Activated CD4-positive, alpha-beta T cell treated with anti-CD3 and anti-CD28 coated beads for 24 hours (primary cell): ENCODE measurements around the gene P2RX2.

Experiments used
- DNase-seq, 2 donors: peaks; one replicate each; pipeline ENCODE4 v3.0.0-alpha.2; 2020; ENCODE audit warnings: low read depth in 2 of 2

P2RX2 gene

DNA sequence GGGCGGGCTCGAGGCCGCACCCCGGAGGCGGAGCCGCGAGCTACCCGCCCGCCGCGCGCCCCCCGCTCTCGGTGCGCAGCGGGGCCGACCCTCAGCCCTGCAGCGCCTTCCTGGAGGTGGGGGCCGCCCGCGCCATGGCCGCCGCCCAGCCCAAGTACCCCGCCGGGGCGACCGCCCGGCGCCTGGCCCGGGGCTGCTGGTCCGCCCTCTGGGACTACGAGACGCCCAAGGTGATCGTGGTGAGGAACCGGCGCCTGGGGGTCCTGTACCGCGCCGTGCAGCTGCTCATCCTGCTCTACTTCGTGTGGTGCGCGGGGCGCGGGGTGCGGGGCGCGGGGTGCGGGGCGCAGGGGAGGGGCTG is at the start of gene P2RX2:
Gene P2RX2, plus strand, starts transcription at position 94 of the 361 bp plus-strand sequence. Its CDS starts 41 bp downstream, at position 135.
- DNase-seq: no peak

DNA sequence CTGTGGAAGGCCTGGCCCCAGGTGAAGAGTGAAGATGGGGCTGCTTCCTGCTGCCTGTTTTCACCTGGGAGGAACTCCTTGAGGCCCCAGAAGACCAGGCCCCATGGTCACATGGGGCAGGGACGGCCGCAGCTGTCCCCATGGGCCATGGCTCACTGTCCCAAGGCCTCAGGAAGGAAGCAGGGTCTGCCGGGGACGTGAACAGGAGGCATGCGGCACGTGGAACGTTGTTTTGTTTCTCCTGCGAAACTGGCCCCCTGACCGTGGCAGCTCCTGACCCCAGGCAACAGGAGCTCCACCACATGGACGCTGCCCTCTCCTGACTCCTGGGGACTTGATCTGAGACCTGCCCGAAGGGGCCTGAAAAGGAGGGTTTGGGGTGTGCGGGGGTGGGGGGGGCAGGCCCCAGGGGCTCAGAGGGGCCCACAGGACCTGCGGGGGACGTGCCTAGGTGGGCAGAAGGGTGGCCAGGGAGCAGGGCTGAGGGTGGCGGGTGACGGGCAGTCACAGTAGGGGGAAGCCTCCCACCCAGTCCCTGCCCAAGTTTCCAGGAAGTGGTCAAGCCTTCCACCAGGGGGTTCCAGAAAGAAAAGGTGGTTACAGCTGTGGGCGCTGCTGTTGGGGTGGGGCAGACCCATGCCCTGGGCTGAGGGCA is 49.6 kb upstream of the P2RX2 start:
- no peak for DNase-seq

DNA sequence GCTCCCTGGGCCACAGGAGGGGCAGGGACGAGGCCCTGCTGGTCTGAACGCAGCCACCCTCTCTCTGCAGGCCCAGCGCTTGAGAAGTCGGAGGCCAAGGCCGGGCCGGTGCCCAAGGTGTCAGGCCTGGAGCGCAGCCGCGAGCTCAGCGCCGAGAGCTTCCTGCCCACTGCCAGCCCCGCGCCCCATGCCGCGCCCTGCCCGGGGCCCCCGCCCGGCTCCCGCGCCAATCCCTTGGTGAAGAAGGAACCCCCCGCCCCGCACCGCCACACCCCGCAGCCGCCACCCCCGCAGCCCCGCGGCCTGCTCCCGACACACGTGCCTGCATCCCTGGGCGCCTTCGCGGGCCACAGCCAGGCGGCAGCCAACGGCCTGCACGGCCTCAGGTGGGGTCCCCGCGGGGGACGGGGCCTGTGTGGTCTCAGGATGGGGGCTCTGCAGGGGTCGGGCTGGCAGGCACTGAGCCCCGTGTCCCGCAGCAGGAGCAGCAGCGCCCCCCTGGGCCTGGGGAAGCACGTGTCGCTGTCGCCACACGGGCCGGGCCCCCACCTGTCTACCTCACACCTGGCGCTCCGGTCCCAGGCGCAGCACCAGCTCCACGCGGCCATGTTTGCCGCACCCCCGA is 48.6 kb upstream of the P2RX2 start:
- no peak for DNase-seq

DNA sequence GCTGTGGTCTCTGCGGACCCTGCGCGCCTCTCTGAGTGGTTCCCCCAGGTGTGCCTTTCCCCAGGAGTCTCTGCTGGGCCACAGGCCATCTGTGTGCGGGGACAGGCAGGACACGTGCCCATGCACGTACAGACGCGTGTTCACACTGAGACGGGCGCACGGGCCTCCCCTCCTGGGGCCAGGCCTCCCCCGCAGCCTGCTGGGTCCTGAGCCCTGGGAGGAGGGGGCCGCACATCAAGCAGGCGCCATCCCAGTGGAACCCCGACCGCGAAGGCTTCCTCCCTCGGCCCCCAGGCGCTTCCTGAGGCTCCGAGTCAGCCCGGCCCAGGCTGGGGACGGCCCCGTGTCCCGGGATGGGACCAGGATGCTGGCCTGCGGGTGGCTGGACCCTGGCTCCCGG is 47.9 kb upstream of the P2RX2 start:
- no peak for DNase-seq

DNA sequence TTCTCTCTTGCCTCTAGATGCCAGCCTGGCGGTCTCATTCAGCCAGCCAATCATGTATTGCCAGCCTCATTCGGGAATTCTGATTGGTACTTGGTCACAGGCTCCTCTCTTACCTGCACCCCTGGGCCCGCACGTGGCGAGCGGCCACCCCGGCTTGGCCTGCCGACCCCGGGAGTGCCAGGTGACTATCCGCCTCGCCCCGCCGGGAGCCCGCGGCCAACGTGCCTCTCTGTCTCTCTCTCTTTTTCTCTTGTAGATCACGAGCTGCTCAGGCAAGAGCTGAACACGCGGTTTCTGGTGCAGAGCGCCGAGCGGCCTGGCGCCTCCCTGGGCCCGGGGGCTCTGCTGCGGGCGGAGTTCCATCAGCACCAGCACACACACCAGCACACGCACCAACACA is 47.5 kb upstream of the P2RX2 start:
- no peak for DNase-seq

DNA sequence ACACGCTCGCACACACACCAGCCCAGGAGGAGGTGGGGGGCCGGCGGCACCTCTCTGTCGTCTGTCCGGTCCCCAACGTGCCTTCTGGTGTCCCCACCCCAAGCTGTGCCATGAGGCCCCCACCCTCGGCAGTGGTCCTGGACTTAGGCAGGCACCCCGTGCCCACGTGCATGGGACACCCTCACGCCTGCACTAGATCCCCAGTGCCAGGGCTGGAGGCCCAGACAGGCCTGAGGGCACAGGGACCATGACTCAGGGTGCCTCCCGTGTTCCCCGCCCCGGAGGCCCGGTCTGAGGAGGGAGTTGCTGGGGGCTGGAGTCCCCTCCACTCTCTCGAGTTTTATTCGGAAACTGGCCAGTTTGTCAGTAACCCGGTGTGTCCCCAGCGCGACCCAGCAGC is 47.0 kb upstream of the P2RX2 start:
- DNase-seq: no peak

DNA sequence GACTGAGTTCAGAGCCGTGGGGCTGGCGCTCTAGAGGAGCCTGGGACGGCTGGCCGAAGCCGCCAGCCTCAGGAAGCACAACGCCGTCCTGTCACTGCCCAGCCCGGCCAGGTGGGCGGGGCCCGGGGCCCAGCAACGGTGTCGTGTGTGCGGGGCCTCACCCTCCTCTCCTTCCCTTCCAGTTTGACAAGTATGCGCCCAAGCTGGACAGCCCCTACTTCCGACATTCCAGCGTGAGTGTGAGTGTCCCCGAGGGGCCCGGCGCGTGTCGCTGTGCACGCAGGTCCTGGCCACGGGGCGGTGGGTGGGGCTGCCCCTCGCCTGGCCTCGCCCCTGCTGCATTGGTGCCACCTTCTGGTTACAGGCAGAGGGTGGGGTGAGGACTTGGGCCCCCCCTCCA is 46.5 kb upstream of the P2RX2 start:
- DNase-seq: no peak

DNA sequence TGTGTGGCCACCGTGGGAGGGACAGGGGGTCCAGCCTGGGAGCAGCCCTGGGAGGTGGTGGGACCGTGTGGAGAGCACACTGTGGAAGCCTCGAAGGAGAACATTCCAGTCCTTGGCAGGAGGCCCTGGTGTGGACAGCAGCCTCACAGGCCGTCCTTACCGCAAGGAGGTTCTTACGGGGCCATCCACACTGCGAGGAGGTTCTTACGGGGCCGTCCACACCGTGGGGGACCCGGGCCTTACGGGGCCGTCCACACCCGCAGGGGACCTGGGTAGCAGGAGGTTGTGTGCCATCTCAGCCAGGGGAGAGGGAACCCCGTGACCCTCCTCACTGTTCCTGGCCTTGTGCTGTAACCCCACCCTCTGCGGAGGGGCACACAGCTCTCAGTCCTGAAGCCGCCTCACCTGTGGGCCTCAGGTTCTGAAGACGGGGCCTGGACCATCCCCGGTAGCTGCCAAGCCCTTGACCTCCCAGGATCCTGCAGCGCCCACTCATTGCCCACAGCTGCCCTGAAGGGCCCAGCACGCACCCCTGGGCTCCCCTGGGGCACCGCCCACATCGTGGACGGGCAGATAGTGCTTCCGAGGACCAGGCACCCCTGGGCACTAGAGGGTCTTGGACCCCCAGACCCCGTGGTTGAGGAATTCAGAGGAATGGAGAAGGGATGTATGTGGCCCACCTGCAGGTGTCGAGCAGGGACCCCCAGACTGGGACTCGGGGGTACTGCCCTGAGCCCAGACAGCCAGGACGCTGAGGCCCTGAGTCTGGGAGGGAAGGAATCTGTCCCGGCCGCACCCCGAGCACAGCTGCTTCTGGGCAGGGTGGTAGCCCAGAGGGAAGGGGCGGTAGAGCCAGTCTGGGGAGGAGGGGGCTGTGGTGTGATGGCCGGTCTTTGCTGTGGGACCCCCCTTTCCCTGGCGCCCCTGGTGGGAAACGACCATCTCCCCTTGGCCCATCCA is 45.5 kb upstream of the P2RX2 start:
- no peak for DNase-seq

DNA sequence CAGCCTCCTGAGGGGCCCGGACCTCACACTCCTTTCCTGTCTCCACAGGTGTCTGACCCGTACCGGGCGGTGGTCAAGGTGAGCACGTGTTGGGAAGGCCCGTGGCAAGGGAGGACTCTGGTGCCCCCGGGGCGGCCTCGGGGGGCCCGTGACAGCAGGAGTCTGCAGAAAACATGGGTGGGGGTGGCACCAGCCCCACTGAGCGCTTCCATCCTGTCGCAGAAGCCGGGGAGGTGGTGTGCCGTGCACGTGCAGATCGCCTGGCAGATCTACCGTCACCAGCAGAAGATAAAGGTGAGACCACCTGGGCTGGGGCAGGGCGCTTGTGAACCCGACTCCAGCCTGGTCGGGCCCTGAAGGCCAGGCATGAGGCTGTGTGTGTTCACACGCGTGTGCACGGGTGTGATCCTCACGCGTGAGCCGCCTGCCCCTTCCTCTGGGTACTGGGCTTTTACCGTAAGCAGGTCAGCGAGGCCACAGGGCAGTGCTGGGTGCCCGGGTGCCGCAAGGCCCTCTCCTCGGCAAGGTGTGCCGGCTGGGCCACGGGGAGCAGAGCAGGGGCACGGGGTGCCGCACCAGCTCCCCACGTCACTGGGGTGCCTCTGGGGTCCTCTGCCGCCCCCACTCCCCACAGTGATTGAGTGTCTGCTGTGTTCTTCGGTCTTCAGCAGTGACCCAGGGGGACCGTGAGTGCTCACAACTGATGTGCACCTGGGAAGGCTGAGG is 44.1 kb upstream of the P2RX2 start:
- no peak for DNase-seq

DNA sequence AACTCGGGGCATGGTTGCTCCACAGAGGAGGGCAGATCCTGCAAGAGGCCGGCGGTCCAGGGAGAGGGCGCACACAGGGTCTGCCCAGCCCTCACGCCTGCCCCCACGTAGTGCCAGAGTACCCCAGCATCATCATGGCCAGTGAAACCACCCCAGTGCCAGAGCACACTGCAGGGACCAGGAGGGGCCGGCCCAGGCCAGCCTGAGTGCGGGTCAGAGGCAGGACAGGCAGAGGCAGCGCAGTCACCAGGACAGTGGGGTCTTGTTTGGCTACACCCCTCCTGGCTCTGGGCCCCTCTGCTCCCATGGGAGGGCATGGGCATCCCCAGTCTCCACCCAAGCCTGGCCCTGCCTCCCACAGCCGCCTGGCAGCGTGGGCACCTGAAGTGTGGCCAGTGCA is 42.9 kb upstream of the P2RX2 start:
- DNase-seq: no peak

DNA sequence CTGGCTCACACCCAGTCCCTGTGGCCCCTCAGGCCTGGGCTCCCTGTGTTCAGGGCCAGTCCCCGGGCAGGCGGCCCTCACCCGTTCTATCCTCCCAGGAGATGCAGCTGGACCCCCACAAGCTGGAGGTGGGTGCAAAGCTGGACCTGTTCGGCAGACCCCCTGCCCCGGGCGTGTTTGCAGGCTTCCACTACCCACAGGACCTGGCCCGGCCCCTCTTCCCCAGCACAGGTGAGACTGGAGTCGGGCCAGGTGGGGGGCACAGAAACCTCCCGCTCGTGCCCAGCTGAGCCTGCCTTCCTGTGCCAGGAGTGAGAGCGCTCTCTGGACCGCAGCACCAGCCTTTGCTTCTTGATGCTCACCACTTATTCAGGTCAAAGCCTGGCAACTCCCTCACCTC is 41.9 kb upstream of the P2RX2 start:
- DNase-seq: no peak

DNA sequence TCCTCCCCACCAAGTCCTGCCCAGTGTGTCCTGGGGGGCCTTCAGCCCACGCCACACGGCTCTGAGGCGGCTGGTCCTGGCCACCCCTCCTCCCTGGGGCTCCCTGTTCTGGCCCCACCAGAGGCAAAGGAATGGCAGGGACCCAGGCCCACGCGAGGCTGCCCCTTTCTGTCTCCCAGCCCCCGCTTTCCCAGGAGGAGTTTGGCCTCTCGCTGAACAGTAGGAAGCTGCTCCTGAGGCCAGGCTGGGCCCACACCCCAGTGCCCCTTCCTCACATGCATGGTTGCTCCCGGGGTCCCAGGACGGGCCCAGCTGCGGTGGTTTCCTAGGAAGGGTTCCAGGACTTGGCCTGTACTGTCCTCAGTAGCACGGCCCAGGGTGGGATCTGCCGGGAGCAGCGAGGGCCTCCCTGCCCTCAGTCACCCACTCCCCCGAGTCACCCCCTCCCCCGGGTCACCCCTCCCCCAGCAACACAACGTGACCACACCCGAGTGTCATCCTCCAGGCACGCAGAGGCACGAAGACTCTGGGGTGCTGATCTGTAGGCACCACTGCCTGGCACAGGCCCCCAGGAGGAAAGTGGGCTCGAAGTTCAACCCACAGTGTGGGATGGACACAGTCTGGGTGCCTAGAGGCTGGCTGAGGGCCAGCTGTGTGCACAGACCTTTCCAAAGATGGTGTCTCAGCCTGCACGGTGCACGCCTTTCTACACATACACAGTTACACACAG is 41.2 kb upstream of the P2RX2 start:
- DNase-seq: no peak

DNA sequence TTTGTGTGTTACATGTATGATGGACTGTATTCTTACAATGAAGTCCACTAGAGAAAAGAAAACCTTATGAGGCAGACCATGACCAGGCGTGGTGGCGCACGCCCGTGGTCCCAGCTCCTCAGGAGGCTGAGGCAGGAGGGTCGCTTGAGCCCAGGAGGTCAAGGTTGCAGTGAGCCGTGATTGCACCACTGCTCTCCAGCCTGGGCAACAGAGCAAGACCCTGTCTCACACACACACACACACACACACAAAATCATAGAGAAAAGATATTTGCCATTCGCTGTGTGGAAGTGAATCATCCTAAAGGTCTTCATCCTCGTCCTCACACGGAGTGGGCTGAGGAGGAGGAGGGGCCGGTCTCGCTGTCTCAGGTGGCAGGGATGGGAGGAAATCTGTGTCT is 40.5 kb upstream of the P2RX2 start:
- DNase-seq: no peak

DNA sequence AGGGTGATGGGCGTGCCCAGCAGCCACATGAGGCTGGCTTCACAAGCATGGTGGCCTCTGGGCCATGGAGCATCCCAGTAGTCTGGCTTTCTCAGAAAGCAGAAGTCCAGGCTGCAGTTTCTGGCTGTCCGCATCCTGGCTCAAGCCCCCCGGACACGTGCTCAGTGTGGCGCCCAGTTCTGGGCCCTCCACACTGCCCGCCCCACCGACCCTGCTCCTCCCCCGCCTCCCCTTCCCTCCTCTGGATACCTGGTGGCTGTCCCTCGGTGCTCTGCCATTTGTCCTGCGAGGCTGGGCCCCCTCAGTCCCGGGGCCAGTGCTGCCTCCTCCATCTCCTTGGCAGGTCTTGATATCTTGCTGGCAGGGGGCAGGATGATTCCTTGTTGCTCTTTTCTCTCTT is 39.8 kb upstream of the P2RX2 start:
- no peak for DNase-seq

DNA sequence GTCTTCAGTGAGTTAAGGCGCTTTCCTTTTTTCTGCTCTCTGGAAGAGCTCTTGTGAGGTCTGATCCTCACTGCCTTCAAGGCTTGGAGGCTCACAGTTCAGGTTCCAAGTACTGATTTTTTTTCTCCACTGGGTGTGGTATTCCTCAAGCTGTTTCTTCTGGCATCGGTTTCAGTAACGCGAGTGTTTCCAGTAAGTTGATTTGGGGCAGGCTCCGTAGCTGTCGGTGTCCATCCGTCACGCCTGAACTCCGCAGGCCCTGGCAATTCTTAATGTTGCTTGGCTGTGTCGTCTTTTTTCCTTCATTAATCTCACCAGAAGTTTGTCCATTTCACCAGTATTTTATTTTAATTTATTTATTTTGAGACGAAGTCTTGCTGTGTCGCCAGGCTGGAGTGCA is 38.8 kb upstream of the P2RX2 start:
- DNase-seq: no peak

DNA sequence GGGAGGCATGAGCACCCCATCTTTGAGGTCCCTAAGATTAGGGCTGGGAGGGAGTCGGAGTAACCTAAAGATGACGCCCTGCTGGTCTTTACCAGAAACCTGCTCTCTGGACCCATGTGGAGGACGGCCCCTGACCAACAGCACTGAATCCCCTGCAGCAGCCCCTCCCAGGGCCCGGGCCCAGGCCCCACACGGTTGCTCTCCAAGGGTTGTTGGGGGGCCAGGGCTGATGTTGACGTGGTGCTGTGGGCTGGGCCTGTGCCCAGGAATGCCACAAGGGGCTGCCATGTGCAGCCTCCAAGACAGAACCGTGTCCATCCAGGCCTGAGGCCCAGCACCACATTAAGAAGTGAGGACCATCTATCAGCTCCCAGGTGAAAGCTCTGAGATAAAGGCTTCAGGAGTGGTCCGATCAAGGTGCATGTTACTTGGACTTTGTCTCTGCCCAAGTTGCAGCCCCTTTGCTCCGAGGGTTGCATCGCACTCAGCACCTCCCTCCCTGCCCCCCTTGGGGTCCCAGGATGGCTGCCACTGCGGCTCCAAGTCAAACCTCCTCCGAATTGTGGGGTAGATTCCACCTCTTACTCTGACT is 37.8 kb upstream of the P2RX2 start:
- DNase-seq: no peak

DNA sequence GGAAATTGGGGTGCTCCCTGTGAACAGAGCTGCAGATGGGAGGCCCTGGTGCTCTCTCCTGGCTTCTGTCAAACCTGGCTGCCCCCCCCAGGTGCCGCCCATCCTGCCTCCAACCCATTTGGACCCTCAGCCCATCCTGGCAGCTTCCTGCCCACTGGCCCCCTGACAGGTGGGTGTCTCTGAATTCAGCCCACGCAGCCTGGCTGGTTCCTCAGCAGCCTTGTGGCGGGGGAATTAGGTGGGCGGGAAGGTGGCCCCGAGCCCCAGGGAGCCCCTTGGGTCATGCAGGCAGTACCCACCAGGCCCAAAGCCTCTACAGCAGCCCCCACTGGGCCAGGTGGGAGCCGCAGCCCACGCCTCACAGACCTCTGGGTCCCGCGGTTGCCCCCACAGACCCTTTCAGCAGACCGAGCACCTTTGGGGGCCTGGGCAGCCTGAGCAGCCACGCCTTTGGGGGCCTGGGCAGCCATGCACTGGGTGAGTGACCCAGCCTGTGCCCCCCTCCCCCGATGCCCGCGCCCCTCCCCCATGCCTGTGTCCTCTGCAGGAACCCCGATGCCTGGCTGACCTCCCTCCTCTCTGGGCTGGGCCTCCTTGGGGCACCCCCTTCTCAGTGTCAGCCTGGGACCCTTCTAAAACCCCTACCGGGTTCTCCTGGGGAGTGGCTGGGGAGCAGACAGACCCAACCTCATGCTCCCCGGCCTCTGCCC is 37.1 kb upstream of the P2RX2 start:
- no peak for DNase-seq

DNA sequence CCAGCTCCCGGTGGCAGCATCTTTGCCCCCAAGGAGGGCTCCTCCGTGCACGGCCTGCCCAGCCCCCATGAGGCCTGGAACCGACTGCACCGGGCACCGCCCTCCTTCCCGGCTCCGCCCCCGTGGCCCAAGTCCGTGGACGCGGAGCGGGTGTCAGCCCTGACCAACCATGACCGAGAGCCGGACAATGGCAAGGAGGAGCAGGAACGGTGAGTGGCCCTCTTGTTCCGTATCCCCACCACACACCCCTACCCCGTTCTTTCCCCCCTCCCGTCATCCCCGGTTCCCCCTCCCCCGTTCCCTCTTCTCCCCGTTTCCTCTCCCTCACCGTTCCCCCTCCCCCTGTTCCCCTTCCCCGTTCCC is 36.5 kb upstream of the P2RX2 start:
- DNase-seq: no peak

DNA sequence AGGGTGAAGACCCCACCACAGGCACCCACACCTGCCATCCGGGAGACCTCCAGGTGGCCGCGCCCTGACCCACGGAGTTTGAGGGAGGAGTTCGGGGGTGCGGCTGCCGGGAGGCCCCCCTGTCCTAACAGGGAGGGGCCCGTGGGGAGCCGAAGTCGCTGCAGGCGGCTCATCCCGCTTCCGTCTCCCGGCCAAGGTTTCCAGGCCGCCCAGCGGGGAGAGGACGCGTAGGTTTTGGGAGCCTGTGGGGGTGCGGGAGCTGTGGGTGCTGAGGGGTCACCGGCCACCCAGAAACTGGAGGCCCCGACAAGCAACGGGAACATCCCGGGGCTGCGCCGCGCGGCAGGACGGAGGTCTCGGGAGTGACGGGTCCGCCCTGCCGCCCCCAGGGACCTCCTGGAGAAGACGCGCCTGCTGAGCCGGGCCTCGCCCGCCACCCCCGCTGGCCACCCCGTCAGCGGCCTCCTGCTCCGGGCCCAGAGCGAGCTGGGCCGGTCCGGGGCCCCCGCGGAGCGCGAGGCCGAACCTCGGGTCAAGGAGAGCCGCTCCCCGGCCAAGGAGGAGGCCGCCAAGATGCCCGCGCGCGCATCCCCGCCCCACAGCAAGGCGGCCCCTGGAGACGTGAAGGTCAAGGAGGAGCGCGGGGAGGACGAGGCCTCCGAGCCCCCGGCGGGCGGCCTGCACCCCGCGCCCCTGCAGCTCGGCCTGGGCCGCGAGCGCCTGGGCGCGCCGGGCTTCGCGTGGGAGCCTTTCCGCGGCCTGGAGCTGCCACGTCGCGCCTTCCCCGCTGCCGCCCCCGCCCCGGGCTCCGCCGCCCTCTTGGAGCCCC is 35.8 kb upstream of the P2RX2 start:
- DNase-seq: no peak

DNA sequence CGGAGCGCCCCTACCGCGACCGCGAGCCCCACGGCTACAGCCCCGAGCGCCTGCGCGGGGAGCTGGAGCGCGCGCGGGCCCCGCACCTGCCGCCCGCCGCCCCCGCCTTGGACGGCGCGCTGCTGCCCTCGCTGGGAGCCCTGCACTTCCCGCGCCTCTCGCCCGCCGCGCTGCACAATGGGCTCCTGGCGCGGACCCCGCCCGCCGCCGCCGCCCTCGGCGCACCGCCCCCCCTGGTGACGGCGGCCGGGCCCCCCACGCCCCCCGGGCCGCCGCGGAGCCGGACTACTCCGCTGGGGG is 35.2 kb upstream of the P2RX2 start:
- no peak for DNase-seq
